NCI-H1694 treated with DMSO at 0.1 percent for 48 hours (cell line): Measurements from ENCODE around the gene NKD1.
A peak's percentile ranks its signal among the peaks of the same experiment; 100 is the strongest.

ENCODE experiments used
- DNase-seq: peaks from one replicate; lab custom pipeline; 2025; lab: John Stamatoyannopoulos, UW

The NKD1 gene

DNA sequence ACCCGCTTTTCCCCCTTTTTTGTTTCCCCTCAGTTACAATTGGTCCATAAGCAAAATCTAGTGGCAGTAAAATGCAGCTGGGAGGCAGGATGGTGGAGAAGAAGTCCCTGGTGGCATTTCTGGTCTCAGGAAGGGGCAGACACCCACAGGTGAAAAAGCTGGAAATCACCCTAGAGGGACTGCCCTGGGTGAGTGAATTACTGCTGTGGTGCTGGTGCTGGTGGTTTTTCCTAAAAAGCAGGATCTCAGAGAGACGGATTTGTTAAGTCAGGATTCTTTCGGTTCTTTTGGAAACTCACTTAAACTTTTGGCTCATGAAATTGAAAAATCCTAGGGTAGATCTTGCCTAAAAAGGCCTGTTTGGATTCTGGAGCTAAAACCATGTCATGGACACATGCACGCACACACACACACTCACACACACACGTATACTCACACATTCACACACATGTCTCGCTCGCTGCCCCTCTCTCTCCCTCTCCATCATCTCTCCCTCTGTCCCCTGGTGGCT lies 65.8 kb downstream of the NKD1 start:
- no peak for DNase-seq

DNA sequence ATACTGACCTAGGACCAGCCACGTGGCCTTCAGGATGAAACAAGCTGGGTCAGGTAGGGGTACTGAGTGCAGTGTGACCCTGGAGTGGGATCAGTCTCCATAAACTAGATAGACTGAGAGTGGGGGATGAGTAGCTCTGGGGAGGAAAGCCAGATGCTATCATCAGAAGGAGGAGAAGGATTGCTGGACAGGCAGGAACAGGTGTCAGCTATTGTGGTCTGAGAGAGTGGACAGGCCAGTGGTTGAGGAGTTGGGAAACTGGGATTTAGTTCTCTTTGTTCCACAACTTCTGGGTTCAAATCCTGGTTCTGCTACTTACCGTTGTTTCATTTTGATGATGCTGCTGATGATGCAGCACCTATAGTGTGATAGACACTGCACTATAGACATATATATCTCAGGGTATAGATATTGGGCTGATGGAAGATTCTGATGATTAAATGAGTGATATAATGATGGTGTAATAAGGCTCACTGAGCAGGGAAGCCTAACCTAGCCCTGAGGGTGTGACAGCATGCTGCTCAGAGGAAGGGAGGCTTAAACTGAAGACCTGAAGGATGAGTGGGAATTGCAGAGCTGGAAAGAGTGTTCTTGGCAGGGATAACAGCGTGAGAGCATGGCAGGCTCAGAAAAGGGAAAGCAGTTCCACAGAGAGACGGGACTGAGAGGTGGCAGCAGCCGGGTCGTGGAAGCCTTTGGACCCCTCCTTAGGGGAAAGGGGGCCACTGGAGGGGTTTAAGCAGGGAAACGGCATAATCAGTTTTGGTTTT lies 66.9 kb downstream of the NKD1 start:
- no peak for DNase-seq

DNA sequence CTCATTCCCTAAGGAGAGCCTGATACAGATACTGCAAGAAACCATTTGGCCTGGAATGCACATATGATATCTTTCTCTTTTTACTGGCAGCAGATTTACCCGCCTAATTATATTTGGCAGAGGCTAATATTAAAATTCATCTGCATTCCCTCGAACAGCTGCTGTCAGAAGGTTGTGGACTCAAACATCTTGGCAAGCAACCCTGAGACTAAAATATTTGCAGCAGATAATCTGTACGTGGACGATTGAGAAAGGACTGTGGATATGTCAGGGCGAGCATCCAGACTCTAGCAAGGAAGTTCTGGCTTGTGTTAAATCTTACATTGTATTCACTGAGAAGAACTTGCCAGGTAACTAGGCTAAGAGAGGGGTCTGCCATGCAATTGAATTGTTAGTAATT lies 67.7 kb downstream of the NKD1 start:
- DNase-seq, result peak; percentile 81

DNA sequence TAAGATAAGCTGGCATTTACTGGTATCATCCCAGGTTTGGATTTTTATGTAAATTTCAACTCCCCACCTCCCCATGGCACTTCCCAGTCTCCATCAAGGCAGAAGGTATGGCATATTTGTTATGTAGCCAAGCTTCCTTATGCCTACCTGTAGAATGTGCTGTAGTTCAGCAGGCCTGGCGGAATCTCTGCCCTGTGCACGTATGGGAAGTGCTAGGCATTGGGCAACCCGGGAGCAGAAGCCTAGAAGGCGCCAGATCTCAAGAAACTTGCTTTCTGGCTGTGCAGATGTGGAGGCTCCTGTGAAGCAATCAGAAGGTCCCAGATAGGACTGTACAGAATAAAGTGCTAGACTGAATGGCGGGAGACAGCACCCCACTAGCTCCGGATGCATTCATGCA lies 68.2 kb downstream of the NKD1 start:
- DNase-seq, result no peak

DNA sequence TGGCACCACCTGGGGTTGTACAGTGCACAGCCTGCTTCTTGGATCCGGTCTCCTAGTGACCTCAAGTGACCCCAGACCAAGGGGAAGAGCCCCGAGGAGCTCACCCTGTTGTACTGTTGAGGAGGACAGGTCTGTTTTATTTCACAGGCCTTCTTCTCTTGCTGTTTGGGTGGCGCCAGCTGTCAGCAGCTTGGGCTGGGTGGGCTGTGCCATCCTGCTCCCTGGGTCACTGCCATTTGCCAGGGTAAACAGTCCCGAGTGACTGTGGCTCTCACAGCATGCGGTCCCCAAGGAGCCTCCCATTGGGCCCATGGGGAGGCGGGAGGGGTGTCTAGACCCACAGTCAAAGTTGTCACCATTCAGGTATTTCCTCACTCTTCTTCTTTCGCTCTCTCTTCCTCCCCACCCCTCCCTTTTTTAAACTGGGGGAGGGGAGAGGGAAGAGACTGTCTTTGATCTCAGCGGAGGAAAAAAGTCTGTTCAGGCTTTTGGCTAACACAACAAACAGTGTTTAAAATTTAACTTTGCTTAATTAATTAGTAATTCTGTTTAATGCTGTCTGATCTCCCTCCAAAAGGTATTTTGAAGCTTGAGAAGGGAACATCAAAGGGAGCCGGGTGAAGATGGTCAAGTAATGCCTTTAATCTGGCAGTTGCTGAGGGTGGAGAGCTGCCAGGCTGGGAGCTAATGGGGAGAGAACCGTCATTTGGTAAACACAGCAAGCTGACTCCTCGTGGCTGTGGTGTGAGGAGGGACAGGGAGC lies 68.9 kb downstream of the NKD1 start:
- peak; percentile 35 for DNase-seq

DNA sequence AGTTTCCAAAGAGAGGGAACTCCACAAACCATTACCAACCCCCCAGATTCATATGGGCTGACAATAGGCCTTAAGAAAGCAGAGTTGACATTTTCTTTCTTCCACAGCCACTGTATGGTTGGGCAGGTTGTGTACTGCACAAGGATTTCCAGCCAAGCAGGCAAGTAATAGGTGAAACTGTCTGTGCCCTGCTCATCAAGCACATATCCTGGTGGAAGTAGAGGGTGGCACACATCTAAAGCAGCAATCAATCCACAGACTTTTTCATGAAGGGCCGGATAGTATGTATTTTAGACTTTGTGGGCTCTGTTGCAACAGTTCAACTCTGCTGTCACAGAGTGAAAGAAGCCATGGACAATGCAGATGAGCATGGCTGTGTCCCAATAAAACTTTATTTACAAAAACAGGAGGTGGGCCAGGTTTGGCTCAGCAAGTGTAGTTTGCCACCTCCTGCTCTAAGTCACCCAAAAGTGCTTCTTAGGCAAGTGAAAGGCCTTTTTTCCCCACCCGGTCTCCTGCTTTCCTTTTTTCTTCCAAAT lies 69.5 kb downstream of the NKD1 start:
- DNase-seq, result no peak

DNA sequence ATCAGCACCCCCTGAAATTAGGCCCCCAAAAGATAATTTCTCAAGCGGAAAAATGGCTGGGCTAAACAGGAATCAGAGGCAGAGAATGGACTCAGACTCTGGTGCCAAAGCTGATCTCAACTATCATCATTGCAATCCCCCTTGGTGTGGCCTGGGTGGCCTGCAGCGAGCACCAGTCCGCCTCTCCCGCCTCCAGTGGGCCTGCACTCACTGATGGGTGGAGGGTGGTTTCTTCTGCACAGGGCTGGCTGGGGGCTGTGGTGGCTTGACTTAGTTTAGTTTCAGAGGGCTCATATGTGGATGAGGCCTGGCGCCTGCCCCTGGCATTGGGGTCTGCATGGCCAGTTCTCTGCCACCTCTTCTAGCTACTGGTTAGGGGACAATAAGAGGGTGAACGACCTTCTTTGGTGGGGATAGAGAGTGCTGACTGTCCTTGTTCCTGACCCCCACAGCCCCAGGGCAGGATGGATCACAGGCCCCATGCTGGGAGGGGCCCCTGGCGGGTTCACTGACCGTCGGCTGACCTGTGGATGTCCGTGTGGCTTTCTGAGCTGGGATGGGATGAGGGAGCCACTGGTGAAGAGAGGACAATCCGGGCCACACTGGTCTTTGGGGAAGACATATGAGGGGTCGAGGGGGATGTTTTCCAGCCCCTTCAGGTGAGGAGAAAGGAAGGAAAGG lies 70.2 kb downstream of the NKD1 start:
- no peak for DNase-seq

DNA sequence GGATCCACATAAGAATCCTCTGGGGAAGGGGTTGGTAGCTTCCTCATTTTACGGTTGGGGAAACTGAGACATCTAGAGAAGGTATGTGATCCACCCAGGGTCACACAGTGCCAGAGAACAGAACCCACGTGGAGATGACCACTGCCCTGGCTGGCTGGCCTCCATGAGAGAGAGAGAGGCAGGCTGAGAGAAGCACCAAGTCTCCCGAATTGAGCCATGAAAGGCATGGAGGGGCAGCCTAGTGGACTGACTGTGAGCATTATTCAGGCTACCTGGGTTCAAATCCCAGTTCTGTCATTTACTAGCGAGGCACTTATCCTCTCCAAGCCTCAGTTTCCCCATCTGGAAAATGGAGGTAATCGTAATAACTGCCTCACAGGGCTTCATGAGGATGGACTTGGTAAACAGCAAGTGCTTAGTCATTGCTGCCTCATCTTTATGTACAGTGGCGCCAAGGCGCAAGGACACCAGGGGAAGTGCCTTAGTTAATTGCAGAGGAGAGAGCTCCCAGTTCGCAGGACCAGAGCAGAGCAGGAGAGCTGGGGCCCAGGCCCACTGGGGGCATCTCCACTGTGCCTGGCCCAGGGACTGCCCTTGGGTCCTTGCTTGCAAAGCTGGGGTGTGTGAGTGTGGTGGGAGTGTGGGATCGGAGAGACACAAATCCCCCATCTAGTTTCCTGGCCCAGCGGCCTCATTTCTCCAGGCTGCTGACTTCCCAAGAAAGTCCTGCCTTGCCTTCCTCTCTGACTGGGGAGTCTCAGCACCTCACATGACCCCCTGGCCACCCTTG lies 71.7 kb downstream of the NKD1 start:
- no peak for DNase-seq

DNA sequence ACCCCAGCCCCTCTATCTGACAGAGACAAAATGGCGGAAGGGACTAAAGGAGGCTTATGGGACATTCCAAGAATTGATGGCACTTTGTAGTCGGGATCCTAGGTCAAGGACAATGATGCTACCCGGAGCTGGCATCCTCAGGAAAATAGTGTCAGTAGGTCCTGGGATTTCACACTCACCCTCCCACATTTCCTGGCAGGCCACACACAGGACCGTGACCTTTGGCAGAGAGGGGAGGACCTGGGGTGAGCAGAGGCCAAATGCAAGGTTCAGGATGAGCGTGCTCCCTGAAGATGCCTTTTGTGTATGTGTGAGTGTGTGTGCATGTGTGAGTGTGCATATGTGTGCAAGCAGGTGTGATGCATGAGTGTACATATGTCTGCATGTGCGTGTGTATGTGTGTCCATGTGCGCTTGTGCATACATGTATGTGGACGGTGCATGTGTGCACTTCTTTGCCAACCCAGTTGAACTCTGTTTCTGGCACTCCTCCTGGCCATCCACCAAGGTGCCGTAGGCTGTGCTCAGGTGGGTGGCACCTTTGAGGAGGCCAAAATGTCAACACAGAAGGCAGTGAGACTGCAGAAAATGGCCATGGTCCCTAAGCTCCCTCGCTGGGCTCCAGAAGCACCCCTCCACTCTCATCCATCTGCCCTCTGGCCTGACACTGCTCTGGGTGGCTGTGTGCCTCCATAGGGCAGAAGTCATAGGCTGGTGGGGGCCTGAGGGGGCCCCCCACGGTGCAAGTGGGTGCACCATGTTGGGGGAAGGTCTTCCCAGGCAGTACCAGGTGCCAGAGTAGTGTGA lies 72.7 kb downstream of the NKD1 start:
- DNase-seq, result no peak

DNA sequence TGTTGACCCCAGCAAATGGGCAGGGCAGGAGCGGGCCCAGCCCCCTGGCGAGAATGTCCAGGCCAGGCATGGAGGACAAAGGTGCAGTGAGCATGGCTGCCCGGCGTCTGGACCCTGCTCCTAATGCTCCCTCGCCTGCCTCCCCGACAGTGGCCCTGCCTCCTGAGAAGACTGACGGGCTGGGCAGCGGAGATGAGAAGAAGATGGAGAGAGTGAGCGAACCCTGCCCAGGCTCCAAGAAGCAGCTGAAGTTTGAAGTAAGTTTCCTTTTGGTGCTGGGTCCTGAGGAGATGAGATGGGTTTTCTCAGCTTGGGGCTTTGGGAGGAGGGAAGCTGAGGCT lies 73.2 kb downstream of the NKD1 start:
- DNase-seq, result no peak

DNA sequence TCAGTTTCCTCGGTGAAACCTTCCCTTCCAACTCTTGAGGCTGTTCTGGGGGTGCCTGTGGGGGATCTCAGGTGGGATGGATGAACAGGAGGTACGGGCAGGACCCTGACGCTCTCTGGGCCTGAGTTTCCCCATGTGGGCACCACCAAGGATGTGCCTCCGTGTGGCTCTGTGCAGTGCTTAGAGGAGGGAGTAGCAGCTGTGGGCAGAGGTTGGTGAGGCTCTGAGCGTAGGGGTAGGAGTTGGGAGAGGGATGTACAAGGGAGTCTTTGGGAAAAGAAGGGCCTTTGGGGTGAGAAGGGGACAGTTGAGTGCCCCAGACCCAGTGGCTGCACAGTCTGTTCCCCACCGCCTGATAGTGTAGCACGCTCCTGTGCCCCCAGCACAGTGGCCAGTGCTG lies 73.8 kb downstream of the NKD1 start:
- DNase-seq, result no peak

DNA sequence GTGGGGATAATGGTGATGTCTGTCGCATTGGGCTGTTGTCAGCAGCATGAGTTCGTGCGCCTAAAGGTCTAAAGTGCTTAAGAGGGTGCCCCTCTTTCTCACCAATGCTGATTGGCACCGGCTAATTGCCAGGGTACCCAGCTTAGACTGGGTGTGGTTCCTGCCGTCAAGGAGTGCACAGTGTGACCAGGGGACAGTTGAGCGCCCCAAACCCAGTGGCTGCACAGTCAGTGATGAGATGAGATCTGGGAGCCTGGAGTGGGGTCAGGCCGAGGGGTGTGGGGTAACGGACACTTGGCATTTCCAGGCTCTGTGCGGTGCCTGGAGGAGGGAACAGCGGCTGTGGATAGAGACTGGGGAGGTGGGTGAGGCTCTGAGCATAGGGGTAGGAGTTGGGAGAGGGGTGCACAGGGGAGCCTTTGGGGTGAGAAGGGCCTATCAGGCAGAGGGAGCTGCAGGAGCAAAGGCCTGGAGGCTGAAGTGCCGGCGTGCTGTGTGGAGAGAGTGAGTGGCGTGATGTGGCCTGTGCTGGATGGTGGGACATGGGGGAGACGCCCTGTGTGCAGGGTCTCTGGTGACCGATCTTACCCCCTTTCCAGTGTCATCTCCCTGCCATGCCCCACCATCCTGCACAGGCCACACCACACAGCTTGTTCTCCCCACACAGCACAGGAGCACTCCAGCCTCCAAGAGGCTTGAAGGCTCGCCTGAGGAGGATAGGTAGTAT lies 74.6 kb downstream of the NKD1 start:
- DNase-seq, result no peak

DNA sequence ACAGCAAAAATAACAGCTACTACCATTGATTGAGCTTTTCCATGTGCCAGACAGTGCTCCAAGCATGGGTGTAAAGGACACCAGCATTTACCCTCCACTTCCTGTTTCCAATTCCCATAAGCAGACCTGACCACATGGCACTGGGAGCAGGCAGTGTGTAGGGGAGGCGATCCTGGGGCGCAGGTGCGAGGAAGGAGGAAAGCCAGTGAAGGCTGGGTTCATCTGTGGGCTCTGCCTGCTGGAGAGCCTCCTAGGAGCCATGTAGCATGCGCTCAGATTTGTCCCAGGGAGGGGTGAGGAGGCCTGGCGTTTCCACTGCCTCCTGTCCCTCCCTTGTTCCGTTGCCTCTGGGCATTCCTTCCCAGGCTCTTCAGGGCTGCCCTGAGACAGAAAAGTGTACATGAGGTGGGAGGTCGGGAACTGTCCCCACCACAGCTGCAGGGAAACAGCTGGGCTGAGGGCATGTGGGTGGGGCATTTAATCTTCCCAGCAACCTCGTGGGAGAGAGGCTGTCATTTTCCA lies 76.3 kb downstream of the NKD1 start:
- DNase-seq, result no peak

DNA sequence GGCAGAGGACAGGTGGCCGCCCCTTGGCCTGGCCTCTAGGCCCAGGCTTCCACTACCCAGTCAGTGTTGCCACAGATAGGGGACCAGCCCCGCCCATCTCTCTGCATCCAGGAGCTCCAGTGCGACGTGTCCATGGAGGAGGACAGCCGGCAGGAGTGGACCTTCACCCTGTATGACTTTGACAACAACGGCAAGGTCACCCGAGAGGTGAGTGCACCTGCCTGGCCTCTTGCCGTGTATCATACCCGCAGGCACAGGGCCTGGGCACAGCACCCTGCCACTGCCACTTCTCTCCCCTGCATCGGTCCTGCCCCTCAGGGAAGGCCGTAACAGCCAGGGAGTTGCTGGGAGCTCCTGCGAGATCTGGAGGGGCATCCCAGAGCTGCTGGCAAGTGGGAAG lies 77.2 kb downstream of the NKD1 start:
- DNase-seq, result no peak

DNA sequence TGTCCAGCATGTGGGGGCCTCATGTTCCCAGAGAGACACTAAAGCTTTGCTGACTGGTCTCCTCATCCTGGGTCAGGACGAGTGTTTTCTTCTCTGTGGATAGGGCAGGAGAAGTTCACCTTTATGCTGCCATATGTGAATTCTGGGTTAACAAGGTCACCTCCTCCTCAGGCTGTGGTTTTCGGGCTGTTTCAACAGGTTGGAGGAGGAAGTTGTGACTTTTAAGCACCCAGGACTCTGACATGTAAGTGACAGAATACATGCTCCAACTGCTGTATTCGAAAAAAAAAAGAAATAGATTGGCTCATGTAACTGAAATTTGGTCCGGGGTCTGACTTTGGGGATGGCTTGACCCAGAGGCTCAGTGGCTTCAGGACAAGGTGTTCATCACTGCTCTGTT lies 78.7 kb downstream of the NKD1 start:
- DNase-seq, result no peak

DNA sequence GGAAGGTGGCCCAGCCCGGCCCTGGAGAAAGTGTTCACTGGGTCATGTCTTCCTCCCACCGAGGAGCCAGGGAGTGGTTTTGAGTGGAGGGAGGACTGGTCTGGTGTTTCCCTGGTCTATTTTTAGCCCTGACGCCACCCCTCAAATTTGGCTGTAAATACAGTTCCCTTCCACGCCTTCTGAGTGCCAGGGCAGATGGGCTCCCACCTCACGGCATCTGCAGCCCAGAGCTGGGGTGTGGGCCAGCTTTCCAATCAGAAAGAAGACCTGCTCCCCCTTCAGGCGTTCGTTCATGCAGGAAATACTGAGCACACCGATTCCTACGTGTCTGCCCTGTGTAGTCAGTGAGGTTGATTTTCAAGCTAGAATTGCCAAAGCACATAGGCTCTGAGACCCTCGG lies 79.2 kb downstream of the NKD1 start:
- peak; percentile 78 for DNase-seq

DNA sequence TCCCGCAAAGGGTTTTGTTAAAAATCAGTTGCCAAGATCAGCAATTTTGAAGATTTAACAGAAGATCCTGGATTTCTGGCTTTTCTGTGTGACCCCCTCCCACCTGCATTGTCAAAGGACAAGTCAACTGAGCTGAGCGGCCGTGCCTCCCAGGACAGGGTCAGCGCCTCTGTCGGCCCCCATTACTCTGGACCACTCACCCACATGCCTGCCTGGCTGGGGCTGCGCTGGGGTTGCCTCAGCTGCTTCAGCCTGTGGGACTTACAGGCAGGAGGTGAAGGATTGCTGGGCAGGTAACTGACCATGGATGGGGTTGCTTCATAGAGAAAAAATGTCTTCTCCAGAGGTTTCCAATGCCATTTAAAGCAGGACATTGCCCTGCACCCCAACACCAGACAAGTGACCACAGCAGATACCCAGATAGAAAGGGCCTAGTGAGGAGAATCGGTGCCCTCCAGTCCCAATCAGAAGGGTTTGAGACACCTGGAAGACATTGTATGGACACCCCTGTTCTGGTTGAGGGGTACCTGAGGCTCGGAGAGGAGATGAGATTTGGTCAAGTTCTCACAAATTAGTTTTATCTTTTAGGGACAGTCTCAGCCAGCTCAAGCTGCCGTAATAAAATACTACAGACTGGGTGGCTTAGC lies 80.1 kb downstream of the NKD1 start:
- no peak for DNase-seq

DNA sequence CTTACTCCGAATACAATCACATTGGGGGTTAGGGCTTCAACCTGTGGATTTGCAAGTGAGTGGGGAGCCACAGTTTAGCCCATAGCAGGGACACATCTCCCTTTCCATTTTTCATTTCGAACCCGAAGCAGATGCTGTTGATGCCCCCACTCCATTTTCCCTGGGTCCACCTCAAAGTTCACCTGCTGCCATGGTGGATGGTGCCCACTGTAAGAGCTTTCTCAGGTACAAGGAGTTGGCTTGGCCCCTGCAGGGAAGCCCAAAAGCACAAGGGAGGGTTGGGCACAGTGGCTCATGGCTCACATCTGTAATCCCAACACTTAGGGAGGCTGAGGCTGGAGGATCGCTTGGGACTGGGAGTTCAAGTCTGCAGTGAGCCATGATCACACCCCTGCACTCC lies 81.1 kb downstream of the NKD1 start:
- DNase-seq, result no peak

DNA sequence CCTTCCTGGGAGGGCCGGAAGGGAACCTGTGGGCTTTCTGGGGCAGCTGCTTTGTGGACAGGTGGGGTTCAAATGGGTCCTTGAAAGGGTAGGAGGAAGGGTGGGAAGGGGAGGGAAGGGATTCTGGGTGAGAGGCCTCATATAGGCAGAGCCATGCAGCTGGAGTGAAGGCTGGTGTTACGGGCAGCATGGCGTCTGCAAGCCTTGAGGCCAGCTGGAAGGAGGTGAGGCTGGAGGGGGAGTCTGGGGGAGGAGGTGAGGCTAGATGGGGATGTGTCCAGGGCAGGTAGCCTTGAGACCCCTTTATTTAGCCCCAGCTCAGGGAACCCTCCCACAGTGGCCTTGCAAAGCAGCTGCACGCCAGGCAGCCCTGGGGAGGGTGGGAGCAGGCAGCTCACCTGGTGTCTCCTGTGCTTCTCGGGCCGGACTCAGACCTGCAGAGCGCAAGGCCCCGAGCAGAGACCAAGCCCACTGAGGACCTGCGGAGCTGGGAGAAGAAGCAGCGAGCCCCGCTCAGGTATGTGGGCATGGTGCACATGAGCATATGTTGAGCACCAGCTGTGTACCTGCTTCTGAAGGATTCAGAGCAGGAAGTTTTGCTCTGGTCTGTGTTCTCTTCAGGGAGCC lies 82.3 kb downstream of the NKD1 start:
- DNase-seq, result no peak
